K562 (cell line): ENCODE data around the gene CRTAP. TPM values are rescaled to one million over a fixed set of nuclear protein-coding genes. Genes with fewer than 3 reads are reported as not detected.
A peak's percentile ranks its signal among the peaks of the same experiment; 100 is the strongest.

Experiments
- CHD1 ChIP-seq: fragments of 200-600 bp; sonication (generic); IDR thresholded peaks from one replicate; pipeline ENCODE4 v1.6.1; 2012; ENCODE audit warnings: mild to moderate bottlenecking, moderate library complexity, low read length, inconsistent platforms
- CSDE1 ChIP-seq, 2 experiments: fragments of 450-650 bp; IDR thresholded peaks; 2 replicates each; pipeline ENCODE4 v1.6.1; 2016; ENCODE audit warnings: mild to moderate bottlenecking in 1 of 2
- EHMT2 ChIP-seq: fragments of 450-650 bp; IDR thresholded peaks from 2 replicates; pipeline ENCODE4 v1.6.1; 2018; ENCODE audit warnings: antibody characterized with exemption
- FOS ChIP-seq: IDR thresholded peaks from 3 replicates; pipeline ENCODE4 v1.6.1; 2011; ENCODE audit not compliant: insufficient read length; ENCODE audit errors: extremely low read depth
- HMG20B ChIP-seq: fragments of 250-450 bp; sonication (Bioruptor Pico); IDR thresholded peaks from 2 replicates; pipeline ENCODE4 v1.5.0; 2021; ENCODE audit warnings: mild to moderate bottlenecking
- HMGN3 ChIP-seq: IDR thresholded peaks from 2 replicates; pipeline ENCODE4 v1.6.1; 2011; ENCODE audit warnings: borderline replicate concordance, low read depth, mild to moderate bottlenecking, mixed read lengths, low read length; ENCODE audit not compliant: insufficient read length; ENCODE audit errors: extremely low read depth
- JUND ChIP-seq, 2 experiments: IDR thresholded peaks; 2 replicates in 1 of 2; 3 replicates in 1 of 2; pipeline ENCODE4 v1.6.1; 2011; ENCODE audit warnings: borderline replicate concordance in 2 of 2, low read depth in 2 of 2, low read length in 2 of 2, improper control_type of control experiment in 1 of 2, missing biosample characterization in 1 of 2, missing genetic modification characterization in 1 of 2, missing genetic modification reagents in 1 of 2
- MCM2 ChIP-seq: fragments of 450-650 bp; IDR thresholded peaks from 2 replicates; pipeline ENCODE4 v1.6.1; 2017; ENCODE audit warnings: low read depth, mild to moderate bottlenecking
- NFE2 ChIP-seq: IDR thresholded peaks from 2 replicates; pipeline ENCODE4 v1.6.1; 2014; ENCODE audit warnings: antibody characterized with exemption, low read depth
- PHB2 ChIP-seq: fragments of 450-650 bp; IDR thresholded peaks from 2 replicates; pipeline ENCODE4 v1.6.1; 2017; ENCODE audit warnings: low read depth
- RBM34 ChIP-seq: fragments of 200-400 bp; formaldehyde crosslinking; IDR thresholded peaks from 2 replicates; pipeline ENCODE4 v1.6.1; 2018; ENCODE audit warnings: low read length, borderline replicate concordance; ENCODE audit not compliant: insufficient read depth
- TRIM24 ChIP-seq, 2 experiments: fragments of 450-650 bp; IDR thresholded peaks; 2 replicates each; pipeline ENCODE4 v1.6.1; 2016
- ZBTB8A ChIP-seq: fragments of 450-650 bp; IDR thresholded peaks from 2 replicates; pipeline ENCODE4 v1.6.1; 2018; ENCODE audit warnings: mild to moderate bottlenecking, moderate library complexity; ENCODE audit not compliant: partially characterized antibody
- ZNF512 ChIP-seq: IDR thresholded peaks from 2 replicates; pipeline ENCODE4 v1.6.1; 2016; ENCODE audit warnings: missing genetic modification characterization, missing compliant biosample characterization
- ZNF592 ChIP-seq: fragments of 450-650 bp; IDR thresholded peaks from 2 replicates; pipeline ENCODE4 v1.6.1; 2017; ENCODE audit warnings: antibody characterized with exemption, mild to moderate bottlenecking
- polyA plus RNA-seq, 8 experiments: library from polyadenylated mRNA; depleted of rRNA in 4 of 8; stranded (reverse) in 5 of 8; unstranded in 3 of 8; fragments of >200 nt; fragmentation: Nextera tagmentation in 2 of 8; fragmentation: Illumina TruSeq in 1 of 8; extraction: Ambion mirVana in 2 of 8; extraction: Trizol in 1 of 8; gene quantifications; 2 replicates each; pipeline versions ENCODE4 v1.2.1 to v1.2.3, GENCODE V29; 2011 to 2014; ENCODE audit warnings: inconsistent platforms in 1 of 8, missing spikeins in 1 of 8
- total RNA-seq, 7 experiments: library from RNA; depleted of rRNA in 6 of 7; stranded (reverse); fragments of >200 nt in 6 of 7; fragmentation: Illumina TruSeq in 2 of 7; extraction: Trizol in 2 of 7; gene quantifications; 2 replicates each; pipeline versions ENCODE4 v1.2.1 to v1.2.3, GENCODE V29; 2011 to 2021; ENCODE audit warnings: low replicate concordance in 1 of 7
- TF ChIP-seq, protein P1 (sequence below): sonication (generic); formaldehyde crosslinking; IDR thresholded peaks from 2 replicates; pipeline ENCODE4 v1.8.1; 2023; ENCODE audit warnings: mild to moderate bottlenecking, missing genetic modification reagents
- TF ChIP-seq, protein P2 (sequence below): fragments of 250-450 bp; sonication (Bioruptor Pico); IDR thresholded peaks from 2 replicates; pipeline ENCODE4 v1.5.0; 2021; ENCODE audit warnings: mild to moderate bottlenecking, borderline replicate concordance
- TF ChIP-seq, protein P3 (sequence below), 2 experiments: IDR thresholded peaks; 2 replicates each; pipeline ENCODE4 v1.6.1; 2011; ENCODE audit warnings: borderline replicate concordance in 1 of 2, control low read depth in 1 of 2, low read depth in 1 of 2, low read length in 1 of 2, mild to moderate bottlenecking in 1 of 2, mixed read lengths in 1 of 2, moderate library complexity in 1 of 2; ENCODE audit not compliant: insufficient read depth in 1 of 2, insufficient read length in 1 of 2, poor library complexity in 1 of 2, severe bottlenecking in 1 of 2; ENCODE audit errors: extremely low read depth in 1 of 2

The CRTAP gene
- total and polyA plus RNA-seq, 9 of the 15 experiments (the other 6 are each of a cell fraction or from before 2014, with no cell fraction given) = 10.0 to 121 (median 53.0) TPM

- TF ChIP-seq, protein P1, sequence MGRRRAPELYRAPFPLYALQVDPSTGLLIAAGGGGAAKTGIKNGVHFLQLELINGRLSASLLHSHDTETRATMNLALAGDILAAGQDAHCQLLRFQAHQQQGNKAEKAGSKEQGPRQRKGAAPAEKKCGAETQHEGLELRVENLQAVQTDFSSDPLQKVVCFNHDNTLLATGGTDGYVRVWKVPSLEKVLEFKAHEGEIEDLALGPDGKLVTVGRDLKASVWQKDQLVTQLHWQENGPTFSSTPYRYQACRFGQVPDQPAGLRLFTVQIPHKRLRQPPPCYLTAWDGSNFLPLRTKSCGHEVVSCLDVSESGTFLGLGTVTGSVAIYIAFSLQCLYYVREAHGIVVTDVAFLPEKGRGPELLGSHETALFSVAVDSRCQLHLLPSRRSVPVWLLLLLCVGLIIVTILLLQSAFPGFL (CRISPR knock-in tag) = no peak
- TF ChIP-seq, protein P2, sequence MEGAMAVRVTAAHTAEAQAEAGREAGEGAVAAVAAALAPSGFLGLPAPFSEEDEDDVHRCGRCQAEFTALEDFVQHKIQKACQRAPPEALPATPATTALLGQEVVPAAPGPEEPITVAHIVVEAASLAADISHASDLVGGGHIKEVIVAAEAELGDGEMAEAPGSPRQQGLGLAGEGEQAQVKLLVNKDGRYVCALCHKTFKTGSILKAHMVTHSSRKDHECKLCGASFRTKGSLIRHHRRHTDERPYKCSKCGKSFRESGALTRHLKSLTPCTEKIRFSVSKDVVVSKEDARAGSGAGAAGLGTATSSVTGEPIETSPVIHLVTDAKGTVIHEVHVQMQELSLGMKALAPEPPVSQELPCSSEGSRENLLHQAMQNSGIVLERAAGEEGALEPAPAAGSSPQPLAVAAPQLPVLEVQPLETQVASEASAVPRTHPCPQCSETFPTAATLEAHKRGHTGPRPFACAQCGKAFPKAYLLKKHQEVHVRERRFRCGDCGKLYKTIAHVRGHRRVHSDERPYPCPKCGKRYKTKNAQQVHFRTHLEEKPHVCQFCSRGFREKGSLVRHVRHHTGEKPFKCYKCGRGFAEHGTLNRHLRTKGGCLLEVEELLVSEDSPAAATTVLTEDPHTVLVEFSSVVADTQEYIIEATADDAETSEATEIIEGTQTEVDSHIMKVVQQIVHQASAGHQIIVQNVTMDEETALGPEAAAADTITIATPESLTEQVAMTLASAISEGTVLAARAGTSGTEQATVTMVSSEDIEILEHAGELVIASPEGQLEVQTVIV = no peak
- TF ChIP-seq CHD1 = no peak
- TF ChIP-seq HMG20B (CRISPR knock-in tag) = no peak
- TF ChIP-seq JUND (IDR thresholded peaks at IDR 0.05; ENCODE audit: borderline replicate concordance, low read depth, low read length) = peak; percentile 96
- TF ChIP-seq JUND (tag; IDR thresholded peaks at IDR 0.05; ENCODE audit: borderline replicate concordance, low read depth, low read length) = peak; percentile 95; the same call in 2 of the 3 replicates
- peak in 1 of 2 experiments; percentile 47; a peak in 1 of 4 replicates for TF ChIP-seq TRIM24 (IDR thresholded peaks at IDR 0.05)
- TF ChIP-seq RBM34 = no peak
- TF ChIP-seq EHMT2 = no peak
- TF ChIP-seq FOS = peak; percentile 53
- TF ChIP-seq, protein P3, sequence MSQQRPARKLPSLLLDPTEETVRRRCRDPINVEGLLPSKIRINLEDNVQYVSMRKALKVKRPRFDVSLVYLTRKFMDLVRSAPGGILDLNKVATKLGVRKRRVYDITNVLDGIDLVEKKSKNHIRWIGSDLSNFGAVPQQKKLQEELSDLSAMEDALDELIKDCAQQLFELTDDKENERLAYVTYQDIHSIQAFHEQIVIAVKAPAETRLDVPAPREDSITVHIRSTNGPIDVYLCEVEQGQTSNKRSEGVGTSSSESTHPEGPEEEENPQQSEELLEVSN (IDR thresholded peaks at IDR 0.05; ENCODE audit: borderline replicate concordance in 1 of 2, extremely low read depth in 1 of 2, insufficient read depth in 1 of 2, insufficient read length in 1 of 2, low read depth in 1 of 2, low read length in 1 of 2, poor library complexity in 1 of 2, severe bottlenecking in 1 of 2) = no peak
- no peak for TF ChIP-seq ZNF512 (tag)
- no peak for TF ChIP-seq HMGN3
- no peak for TF ChIP-seq CSDE1 (IDR thresholded peaks at IDR 0.05)
- TF ChIP-seq MCM2 = no peak
- TF ChIP-seq ZBTB8A = no peak
- TF ChIP-seq NFE2 = peak; percentile 61
- TF ChIP-seq ZNF592 = no peak
- no peak for TF ChIP-seq PHB2
Measured at GRCh38 chr3:33067484-33067883, 46.3 kb upstream of the CRTAP start (continued).
